HG03025 (cell line): ENCODE data around the gene TRABD2B.

ENCODE experiments used
- ATAC-seq: cut with Tn5 transposase; IDR thresholded peaks from one replicate; pipeline ENCODE4 v1.9.1; 2021; ENCODE audit warnings: mild to moderate bottlenecking, moderate library complexity; ENCODE audit not compliant: unreplicated experiment, low FRiP score

TRABD2B gene

GRCh38 chr1:47993881-47994625, 3.1 kb downstream of the TRABD2B start:
- ATAC-seq: no peak

- ATAC-seq: no peak
Measured at GRCh38 chr1:47993416-47993740, 3.8 kb downstream of the TRABD2B start.

DNA sequence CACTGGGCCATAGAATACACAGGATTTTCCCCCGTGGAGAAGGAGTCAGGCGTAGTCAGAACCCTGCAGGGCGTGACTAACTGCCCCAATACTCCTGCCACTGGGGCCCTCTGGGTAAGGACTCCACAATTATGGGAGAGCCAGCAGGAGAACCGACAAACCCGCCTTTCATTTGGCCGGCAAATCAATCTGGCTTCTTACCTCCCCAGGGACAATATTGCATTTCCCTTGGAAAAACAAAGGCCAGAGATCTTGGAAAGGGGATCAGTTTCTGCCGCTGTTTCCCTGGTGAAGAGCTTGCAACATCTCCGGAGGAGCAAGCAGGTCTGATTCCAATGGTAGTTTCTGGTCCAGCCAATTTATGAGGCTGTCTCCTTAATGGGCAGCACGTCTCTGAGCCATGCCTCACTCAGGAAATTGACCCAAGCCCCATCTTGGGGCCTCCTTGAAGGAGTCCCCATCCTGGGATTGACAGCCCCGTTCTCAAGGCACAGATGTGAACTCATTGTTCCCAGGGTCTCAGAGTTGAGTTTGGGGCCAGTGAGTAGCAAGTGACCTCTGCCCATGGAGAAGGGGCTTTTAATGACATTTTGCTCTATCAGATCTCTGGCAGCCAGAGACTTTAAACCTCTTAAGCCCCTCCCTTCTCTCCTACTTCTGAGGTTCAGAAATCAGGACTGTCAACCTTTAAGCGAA, 4.3 kb downstream of the TRABD2B start:
- no peak for ATAC-seq

- no peak for ATAC-seq
Measured at GRCh38 chr1:47991673-47992072, 5.5 kb downstream of the TRABD2B start.

DNA sequence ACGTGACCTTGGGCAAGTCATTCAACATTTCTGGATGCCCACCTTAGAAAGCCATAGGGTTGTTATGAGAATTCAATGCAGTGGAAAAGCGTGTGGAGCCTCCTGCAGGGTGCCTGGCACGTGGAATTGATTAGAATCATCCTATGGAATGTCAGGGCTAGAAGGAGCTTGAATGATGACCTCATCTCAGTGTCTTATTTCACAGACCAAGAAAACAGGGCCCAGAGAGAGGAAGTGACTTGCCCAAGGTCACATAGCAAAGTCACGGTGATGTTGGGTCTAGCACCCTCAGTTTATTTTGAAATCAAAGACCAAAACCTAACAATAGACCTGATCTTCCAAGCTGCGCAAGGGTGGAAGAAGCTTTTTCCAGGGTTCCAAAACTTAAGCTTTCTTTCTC, 6.0 kb downstream of the TRABD2B start:
- ATAC-seq: no peak

- ATAC-seq: no peak
Measured at GRCh38 chr1:47990286-47990685, 6.9 kb downstream of the TRABD2B start.

DNA sequence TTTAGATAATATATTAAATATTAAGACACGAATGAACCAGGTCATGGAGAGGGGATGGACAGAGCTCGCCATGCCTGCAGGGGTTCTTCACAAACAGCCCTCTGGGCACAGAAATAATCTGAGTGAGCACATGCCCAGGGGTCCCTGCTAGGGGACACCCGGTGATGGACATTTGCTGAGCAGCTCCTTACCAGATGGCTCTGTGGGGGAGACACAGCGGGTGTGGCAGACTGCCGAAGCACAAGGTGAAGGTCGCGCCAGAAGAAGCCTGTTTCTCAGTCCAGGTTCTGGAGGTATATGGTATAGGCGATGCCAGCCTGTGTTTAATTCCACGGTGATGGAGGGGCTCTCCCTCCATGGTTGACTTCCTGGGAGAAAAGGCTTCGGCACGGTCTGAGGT, 9.6 kb downstream of the TRABD2B start:
- no peak for ATAC-seq

DNA sequence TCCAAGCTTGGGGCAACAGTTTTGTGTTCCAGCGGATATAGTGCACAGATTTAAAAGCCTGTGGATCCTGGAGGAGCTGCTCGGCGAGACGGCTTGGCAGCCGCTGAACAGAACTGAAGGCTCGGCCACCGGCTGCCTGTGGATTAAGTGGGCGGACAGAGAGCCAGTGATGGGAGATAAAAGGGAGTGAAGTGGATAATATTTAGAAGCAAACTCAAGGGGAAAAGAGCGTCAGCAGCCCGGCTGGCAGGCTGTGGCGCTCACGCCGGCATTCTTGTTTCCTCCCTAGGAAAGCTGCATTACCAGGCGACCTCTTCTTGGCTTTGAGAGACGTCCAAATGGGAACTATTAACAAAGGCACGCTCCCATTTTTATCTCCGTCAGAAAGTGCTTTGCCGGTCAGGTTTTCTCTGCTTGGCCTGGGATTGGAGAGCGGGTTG, 10.4 kb downstream of the TRABD2B start:
- no peak for ATAC-seq

- ATAC-seq: no peak
Measured at GRCh38 chr1:47985018-47985417, 12.2 kb downstream of the TRABD2B start.

DNA sequence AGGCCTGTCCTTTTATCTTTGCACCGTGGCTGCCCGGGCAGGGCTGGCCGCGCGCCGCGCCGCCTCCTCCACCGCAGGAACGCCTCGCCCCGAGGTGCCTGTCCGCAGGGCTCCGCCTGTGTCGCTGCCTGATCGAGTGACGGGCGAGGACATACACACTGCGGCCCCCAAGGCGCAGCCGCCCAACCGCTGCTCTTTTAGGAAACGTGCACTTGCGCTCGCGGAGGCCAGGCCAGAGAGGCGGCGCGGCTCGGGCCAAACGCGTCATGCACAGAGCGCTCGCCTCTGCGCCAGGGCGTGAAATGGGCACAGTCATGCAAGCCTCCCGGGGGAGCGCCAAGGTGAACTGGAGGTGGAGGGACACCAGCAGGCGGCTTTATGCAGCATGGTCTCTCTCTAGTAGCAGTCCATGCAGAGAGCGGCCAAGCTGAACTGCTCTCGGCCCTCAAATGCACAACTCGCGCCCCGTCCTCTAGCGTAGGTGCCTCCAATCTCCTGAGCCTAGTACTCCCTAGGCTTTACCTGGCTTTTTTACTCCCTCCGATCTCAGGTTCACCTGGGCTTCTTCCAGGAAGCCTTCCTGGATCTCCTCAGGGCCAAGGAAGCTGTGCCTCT, 12.9 kb downstream of the TRABD2B start:
- no peak for ATAC-seq

DNA sequence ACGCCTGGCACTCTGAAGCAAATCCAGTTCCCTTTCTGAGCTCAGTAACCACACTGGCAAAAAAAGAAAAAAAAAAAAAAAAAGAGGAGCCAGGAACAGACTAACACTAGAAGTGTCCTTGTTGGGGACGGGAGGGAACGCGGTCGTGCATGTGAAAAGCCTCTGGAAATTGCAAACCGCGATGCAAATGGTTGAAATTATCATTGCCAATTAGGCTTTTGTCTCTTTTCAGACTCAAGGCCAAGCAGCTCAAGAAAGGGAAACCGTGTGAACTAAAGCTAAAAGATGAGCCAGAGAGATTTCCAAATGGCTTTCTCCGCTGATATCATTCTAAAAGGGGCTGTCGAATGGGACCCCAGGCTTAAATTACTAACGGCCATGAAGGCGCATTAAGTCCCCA, 13.5 kb downstream of the TRABD2B start:
- ATAC-seq: no peak

DNA sequence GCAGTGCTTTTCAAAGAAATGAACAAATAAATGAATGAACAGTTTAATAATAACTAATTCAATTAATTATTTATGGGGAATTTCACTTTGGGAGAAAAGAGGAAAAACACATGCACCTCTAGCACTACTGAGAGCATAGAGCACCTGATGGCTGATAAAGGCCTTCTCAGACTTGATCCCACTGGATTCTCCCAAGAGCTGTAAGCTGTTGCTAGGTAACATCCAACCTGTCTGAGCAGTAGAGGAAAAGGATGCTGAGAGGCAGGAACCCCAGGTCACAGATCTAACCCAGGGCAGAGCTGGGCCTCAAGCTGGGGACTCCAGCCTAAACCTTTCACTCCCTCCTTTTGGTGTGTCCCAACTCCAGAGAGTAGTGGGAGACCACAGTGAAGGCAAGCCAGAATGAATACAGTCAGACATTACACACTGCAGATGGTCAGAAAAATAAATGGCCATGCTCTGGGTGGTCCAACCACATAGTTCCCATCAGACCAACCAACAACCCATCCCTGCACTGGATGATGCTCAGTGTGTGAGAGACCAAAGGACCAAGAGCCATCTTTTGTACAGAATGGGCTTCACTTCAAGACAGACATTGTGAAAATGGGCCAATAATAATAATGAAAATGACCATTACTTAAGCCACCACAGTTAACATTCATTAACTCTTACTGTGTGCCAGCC, 15.4 kb downstream of the TRABD2B start:
- ATAC-seq: no peak

DNA sequence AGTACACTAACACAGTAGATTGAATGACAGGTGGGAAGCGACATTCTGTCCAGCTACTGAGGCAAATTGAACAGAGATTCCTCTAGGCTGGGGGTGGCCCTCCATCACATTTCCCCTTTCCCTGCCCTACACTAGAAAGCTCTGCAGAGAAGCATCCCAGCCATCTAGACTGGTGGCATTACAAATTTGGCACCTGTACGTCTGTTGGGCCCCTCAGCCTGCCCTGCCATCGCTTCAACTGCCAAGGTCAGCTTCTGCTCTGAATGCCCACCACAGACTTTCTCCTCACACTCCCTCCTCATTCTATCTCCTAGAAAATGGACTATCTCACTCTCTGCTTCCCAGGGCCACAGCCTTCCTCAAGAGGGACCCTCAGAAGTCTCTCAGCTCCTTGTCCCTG, 16.7 kb downstream of the TRABD2B start:
- ATAC-seq: no peak

- ATAC-seq: no peak
Measured at GRCh38 chr1:47979724-47980123, 17.5 kb downstream of the TRABD2B start.

DNA sequence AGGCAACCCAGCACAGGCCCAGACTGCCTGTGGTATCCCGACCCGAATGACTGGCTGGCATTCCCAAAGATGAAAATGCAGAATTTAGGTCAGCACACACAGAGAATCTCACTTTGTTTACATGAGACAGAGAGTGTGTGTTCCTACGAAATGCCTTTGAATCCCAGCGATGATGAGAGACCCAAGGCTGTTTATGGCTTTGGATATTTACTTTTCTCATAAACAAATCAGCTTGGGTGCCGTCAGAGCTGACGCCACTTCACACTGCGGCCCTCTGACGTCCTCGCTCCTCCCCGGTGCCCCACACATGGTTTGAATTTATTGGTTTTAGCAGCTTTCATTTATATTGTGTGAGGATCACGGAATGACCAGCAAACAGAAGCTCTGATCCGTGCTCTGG, 18.7 kb downstream of the TRABD2B start:
- ATAC-seq: no peak

- no peak for ATAC-seq
Measured at GRCh38 chr1:47976728-47977127, 20.5 kb downstream of the TRABD2B start.

DNA sequence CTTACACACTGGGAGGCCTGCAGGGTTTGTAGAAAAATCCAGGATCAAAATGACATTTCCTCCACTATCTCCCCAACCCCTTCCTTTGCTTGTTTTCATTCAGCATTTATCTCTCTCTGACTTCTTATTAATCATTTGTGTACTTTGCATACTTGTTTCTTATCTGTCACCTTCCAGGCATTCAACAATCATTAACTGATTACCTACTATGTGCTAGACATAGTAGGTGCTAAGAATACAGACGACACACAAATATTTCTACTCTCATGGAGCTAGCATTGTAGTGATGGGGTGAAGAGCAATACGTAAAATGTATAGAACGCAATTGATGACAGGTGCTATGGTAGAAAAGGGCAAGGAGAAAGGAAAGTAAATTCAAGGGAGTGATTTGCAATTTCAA, 20.9 kb downstream of the TRABD2B start:
- no peak for ATAC-seq

- no peak for ATAC-seq
Measured at GRCh38 chr1:47975302-47975921, 21.8 kb downstream of the TRABD2B start.

DNA sequence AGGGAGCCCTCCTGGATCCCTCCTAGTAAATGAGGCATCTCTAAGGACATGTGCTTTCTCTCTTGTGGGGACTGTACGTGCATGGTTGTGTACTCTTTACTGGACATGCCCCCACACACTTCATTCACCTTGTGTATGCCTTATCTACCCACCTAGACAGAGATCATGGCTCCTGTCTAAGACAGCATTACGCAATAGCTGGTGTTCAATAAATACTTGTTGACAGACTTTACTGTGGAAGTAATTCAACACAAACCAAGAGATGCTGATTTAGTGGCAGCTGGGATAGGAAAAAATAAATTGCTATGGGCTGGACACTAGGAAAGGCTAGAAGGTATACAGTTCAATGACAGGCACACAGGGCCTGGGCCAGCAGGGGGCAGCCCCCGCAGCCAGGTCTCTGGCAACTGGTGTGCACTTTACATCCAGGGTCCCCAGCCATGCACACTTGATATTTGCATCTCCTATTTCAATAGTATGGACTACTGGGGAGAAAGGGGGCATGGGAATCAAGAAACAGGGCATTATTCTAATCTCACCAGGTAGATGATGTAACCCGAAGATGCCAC, 24.2 kb downstream of the TRABD2B start:
- no peak for ATAC-seq

- no peak for ATAC-seq
Measured at GRCh38 chr1:47971385-47972160, 25.6 kb downstream of the TRABD2B start.
